ENCODE results near the gene AGAP5. TPM values are rescaled to one million over a fixed set of nuclear protein-coding genes. Genes with fewer than 3 reads are reported as not detected.
"Not testable (repeated sequence)": the region's sequence is repeated elsewhere in the genome, so short reads cannot be mapped to it uniquely, and the experiment has no call there.

Gene AGAP5
- total RNA-seq: 1.1 and 1.8 TPM in 2 replicates

DNA sequence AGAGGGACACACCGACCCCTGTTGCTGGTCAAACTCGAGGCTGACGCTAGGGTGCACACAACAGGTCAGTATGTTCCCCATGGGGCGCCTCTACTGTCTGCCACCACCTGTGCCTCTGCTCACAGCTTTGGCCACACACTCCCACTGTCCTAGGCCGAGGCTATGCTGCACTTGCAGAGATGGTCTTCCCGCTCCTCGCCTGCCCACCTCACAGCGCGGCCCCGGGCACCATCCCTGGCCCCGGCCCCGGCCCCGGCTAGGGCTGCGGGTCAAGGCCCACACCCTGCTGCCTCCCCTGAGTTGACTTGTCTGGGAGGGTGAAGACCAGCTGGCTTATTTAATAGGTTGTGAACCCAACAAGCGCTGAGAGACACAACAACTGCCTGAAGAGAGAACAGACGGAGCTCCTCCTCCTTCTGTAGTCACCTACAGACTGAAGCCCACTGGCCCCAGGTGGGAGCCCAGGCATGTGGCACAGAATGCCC lies at the start of gene AGAP5:
Gene AGAP5, minus strand, starts transcription at position 435 of the 485 bp plus-strand sequence. Its CDS starts 354 bp downstream, at position 81.
- DNase-seq (ENCODE audit: low read depth, low spot score): not testable (repeated sequence)

DNA sequence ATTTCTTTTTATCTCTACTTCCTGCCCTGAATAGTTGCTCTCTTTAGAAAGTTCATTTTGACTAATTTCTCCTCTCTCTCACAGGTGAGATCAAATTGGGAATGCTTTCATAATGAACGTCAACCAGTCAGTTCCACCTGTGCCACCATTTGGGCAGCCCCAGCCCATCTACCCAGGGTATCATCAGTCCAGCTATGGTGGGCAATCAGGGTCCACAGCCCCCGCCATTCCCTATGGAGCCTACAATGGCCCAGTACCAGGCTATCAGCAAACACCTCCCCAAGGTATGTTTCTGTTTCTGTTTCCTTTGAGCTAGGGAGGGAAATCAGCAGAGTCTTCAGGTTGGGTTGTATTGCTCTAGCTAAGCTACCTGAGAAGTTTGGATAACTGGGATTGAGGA lies 48.8 kb upstream of the AGAP5 start:
- DNase-seq (ENCODE audit: low read depth, low spot score): no peak

DNA sequence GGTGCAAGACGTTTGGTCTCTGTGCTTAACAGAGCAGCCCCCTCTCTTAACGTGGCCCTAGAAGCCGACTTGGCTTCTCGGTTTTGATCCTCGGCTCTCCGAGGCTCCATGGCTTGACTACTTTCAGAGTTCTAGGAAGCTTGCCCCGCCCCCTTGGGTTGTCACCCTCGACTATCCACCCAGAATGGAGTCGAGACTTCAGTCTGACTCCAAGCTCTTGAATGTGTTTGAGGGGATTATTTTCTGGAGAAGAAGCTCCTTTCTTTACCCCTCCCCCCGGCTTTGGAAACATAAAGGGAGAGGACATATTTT lies 46.7 kb upstream of the AGAP5 start:
- DNase-seq (ENCODE audit: low read depth, low spot score): peak; percentile 15

DNA sequence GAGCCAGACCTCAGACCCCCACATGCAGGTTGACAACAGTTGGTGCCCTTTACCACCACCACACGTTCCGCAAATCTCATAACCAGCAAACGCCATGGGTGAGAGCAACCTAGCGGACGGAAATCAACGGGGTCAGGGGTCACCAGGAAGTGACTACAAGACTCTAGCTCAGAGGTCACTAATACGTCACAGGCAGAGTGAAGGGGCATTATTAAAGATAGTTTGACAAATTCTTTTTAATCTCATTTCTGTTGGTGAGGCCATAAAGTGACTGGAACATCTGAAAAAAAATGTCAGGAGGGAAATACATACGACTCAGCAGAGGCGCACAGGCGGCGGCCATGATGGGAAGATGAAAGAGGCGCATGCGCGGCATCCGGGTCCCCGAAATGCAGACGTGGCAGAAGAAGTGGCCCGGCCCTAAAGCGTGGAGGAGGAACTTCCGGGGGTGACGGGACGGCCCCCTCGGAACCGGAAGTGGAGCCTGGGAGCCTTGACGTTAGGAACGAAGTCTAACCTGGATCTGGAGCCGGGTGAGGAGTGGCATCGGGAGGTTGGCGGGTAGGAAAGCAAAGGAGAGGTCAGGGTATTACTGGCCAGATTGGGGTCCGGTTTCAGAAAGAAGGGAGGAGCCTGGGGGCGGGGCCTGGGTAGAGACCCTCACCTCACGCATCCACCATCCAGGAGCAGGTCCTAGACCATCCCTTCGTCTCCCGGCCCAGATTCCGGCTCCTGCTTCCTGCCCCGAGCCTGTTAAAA lies 46.2 kb upstream of the AGAP5 start, which contains the start of gene SEC24C:
Gene SEC24C, plus strand, starts transcription at position 468 of the 759 bp plus-strand sequence. CDS start 2,461 bp downstream, outside the sequence.
- peak; percentile 82 for DNase-seq (ENCODE audit: low read depth, low spot score)

DNA sequence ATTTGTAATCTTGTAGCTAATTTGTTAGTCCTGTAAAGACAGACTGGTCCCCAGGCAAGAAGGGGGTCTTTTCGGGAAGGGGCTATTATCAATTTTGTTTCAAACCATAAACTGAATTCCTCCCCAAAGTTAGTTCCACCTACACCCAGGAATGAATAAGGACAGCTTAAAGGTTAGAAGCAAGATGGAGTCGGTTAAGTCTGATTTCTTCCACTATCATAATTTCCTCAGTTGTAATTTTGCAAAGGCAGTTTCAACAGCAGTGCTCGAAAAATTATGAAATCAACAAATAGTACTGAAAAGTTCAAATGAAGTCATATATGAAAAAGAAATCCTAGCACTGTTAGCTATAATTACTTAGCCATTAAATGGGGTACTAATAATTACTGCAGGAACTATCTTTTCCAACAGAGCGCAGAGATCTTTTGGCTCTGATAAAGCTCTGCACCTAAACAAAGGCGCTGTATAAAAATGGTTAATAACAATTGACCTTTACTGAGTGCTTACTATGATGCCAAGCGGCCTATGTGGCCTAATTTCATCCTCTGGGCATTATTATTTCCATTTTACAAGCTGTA lies 45.5 kb upstream of the AGAP5 start:
- DNase-seq (ENCODE audit: low read depth, low spot score): no peak

DNA sequence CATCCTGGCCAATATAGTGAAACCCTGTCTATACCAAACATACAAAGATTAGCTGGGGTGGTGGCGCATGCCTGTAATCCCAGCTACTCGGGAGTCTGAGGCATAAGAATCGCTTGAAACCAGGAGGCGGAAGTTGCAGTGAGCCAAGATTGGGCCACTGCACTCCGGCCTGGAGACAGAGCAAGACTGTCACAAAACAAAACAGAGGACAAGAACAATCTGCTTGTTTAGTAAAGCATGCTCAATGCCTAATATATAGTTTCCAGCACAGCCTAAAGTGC lies 44.5 kb upstream of the AGAP5 start:
- DNase-seq (ENCODE audit: low read depth, low spot score): no peak

DNA sequence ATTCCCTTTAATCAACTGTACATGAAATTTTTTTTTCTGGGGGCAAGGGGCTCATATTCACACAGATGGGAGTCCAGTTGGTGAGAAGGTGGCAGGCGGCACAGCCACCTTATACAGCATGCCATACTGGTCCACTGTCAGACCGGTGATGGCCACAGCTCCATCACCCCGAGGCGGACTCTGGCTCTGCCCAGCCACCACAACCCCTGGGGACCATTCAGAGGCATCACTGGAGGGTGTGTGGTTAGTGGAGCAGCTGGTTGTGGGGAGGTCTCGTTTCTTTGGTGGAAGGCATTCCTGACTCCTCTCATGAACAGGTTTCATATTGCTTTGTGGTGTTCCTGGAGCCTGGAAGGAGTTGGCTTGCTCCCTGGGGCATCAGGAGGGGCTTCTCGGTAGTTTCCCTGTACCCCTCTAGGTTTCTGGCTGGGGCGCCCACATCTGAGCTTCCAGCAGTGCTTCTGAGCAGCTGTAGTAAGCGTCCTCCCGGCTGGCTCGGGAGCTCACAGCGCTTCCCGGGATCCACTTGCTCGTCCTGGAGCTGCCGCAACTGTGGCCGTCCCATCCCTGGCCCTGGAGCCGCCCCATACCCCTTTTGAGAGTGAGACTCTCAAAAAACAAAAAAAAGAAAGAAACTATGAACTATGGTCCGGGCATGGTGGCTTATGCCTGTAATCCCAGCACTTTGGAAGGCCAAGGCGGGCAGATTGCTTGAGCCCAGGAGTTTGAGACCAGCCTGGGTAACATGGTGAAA lies 42.8 kb upstream of the AGAP5 start:
- DNase-seq (ENCODE audit: low read depth, low spot score): not testable (repeated sequence)

DNA sequence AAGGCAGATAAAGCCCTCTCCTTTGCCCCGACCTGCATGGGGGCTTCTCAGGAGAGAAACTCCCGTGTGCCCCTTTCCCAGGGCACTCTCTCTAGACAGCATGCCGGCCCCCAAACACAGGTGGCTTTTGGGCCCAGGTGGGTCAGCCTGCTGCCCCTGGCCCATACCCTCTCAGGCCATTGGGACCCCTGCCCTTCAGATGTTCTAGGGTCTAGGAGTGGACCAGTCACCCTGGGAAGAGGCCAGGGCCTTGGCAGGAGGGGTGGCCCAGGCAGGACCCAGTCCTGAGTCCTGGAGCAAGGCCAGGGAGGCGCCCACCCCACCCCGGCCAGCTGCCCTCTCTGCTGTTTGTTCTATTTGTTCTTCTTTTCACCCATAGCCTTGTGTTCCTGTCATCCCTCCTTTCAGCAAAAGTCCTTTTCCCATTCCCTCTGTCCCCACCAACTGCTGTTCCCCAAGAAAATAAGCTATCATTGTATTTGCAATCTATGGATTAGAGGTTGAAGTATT lies 36.9 kb upstream of the AGAP5 start:
- DNase-seq (ENCODE audit: low read depth, low spot score): no peak

DNA sequence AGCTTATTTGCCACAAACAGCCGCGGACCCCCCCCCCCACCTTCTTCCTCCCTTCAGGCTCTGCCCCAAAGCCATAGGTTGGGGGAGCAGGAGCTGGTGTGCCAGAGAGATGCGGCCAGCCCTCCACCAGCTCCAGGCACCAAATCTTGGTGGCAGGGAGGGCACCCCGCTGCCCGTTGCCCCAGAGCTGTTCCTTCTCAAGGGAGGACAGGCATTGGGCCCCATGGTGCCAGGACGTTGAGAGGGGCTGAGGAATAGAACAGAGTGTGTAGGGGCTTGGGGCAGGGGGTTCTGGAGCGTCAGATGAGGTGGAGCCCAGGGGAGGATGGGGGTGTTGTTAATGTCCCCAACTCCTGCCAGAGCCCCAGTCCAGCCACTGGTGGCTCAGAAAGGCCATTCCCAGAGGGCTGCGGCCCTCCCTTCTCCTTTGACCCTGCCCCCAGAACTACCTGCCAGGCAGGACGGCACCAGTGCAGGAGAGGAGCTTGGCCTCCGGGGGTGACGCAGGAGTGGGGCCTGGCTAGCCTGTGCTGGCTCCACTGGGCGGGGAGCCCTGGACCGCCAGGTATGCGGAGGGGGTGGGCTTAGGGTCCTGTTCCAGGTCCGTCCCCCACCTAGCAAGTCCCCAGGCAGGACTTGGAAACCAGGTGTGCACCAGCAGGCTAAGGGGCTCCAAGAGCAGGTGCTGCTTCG lies 36.3 kb upstream of the AGAP5 start:
- no peak for DNase-seq (ENCODE audit: low read depth, low spot score)

DNA sequence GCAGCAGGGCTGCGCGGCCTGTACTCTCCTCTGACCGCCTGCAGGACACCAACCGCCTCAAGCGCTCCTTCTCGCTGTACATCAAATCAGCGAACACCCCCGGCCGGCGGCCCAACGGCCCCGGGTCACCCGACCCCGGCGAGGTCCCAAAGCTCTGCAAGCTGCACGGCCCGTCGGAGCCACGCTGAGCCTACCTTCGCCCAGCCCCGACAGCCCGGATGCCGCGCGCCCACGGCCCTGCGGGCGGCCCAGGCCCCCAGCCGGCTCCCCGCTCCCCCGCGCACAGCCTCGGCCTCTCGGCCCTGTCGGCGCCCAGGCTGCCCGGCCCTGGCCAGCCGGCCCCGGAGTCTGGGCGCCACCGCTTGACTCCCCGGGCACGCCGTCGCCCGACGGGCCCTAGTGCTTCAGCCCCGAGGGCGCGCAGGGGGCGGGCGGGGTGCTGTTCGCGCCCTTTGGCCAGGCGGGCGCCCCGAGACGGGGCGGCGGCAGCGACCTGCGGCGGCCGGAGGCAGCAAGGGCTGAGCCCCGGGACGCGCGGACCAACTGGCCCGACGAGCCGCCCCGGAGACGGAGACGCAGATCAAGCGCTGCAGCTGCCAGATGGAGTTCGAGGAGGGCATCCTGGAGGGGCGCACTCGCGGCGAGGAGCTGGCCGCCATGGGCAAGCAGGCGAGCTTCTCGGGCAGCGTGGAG lies 35.2 kb upstream of the AGAP5 start:
- DNase-seq (ENCODE audit: low read depth, low spot score): no peak

DNA sequence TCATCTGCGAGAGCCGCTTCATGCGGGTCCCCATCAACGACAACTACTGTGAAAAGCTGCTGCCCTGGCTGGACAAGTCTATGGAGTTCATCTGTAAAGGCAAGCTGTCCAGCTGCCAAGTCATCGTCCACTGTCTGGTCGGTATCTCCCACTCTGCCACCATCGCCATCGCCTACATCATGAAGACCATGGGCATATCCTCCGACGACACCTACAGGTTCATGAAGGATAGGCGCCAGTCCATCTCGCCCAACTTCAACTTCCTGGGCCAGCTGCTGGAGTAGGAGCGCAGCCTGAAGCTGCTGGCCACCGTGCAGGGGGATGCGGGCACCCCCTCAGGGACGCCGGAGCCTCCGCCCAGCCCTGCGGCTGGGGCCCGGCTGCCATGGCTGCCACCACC lies 34.5 kb upstream of the AGAP5 start:
- DNase-seq (ENCODE audit: low read depth, low spot score): no peak

DNA sequence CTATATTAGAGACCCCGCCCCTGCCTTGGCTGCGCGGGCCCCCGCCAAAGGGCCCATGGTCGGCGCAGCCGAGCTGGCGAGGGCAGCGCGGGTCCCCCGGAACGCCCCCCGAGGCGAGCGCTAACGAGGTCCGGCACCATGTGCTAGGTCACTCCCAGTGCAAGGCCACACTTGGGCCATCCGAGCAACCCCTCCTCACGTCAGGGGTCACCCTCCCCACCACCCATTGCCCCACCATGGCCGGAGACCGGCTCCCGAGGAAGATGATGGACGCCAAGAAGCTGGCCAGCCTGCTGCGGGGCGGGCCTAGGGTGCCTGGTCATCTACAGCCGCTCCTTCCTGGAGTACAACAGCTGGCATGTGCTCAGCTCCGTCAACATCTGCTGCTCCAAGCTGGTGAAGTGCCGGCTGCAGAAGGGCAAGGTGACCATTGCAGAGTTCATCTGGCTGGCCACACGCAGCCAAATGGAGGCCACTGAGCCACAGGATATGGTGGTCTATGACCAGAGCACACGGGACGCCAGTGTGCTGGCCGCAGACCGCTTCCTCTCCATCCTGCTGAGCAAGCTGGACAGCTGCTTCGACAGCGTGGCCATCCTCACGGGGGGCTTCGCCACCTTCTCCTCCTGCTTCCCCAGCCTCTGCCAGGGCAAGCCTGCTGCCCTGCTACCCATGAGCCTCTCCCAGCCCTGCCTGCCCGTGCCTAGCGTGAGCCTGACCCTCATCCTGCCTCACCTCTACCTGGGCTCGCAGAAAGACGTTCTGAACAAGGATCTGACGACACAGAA lies 33.9 kb upstream of the AGAP5 start:
- DNase-seq (ENCODE audit: low read depth, low spot score): no peak

DNA sequence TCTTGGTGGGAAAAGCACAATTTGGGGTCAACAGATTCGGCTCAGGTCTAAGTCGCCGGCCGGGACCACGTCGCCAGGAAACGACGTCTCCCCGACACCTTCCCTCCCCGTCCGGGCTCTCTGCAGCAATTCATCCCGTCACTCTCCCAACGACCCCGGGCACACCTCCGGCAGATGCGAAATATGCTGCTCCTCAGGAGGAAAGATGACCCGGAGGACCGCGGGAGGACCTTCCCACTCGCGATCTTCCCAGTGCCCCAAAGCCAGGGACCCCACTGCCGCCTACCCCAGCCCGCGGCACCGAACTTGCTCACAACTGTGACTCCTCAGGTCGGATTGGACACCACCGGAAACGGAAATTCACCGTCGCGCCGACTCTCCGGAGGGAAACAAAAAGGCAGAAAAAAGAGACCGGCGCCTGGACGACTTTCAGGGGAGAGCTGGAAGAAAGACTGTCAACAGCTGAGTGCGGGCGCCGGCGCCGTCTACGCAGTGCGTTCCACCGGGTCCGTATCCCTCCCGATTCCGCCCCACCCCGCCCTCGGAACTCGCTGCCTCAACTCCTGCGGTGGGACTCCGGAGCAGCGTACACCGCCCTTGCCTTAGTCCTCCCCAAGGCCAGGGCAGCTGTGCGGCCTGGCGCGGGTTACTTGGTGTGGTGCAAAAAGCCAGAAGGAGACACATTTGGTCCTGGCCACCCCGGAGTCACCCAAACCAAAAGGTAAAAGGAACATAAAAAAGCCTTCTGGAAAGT lies 32.4 kb upstream of the AGAP5 start:
- DNase-seq (ENCODE audit: low read depth, low spot score): peak; percentile 41

DNA sequence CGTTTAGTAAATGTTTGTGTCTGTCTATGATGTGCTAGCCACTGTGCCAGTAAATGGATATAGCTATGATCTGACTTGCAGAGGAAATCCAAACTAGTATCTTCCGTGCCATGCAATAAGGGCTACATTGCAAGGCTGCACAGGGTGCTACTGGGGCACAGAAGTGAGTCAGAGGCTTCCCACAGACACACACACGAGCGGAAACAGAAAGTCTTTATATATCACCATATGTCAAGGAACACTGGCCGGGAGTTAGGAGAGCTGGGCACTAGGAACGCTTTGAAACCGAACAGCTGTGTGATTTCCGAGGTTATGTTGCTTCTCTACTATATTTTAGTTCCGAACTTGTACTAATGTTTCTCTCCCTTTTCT lies 31.9 kb upstream of the AGAP5 start:
- DNase-seq (ENCODE audit: low read depth, low spot score): peak; percentile 7

DNA sequence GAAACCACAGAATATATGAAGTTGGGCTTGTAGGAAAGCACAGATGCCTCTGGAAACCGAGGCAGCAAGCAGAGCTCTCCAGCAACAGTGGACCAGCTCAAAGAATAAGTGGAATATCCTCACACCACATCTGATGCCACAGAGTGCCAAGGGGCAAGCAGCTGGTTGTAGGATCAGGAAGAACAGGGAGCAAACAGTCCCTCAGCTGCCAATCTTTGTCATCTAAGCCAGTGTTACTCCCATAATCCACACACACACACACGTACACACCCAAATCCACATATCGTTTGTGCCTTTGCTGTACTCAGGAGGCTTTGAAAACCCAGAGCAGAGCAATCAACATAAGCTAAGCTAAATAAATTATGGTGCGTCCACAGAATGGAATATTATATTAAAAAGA lies 25.6 kb upstream of the AGAP5 start:
- DNase-seq (ENCODE audit: low read depth, low spot score): no peak

DNA sequence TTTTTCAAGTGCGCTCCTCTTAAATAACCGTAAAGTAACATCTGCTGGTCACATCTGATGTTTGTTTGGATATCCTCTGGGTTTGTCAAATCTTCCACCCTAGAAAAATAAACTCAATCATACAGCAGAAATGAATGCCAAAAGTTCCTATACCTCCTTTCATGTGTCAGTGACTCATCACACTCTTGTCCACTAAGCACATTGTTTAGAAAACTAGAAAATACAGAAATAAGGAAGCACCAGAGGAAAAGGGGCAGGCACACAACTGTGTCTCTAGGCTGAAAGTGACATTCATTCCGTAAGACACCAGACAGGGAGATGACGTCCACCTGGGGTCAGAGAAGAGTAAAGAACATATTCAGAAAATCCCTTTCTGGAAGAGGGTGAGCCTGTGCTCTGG lies 22.7 kb upstream of the AGAP5 start:
- peak; percentile 13 for DNase-seq (ENCODE audit: low read depth, low spot score)

DNA sequence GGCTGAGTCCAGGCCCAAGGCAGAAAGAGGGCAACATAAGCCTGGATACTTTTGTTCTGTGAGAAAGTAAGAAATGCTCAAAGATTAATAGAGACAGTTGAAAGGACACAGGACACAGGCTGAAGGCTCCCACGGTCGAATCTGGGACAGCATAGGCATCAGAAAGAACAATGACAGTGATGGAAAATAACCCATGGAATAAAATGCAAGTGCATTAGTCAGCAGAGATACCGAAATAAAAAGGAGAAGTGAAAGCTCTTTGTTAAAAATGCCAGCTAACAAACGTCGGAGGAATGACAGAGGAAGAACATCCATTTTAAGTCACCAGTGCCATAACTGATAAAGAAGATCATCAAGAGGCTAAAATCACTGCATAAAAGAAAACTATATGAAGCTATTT lies 19.6 kb upstream of the AGAP5 start:
- DNase-seq (ENCODE audit: low read depth, low spot score): no peak

DNA sequence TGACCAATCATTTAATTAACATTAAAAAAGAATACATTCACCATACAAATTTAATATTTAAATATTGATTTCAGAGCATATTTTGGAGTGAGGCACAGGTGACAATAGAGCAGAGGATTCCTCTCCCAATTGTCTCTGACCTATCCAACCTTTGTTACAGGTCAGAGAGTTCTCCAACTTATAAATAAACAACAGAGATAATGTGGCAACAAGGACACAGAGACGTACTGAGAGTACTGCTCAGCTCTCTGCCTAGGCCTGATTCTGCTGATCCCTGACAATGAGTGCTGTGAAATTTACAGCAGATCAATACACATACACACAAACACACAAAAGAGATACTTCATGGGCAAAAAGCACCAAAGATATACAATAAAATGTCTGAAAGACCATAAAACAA lies 18.3 kb upstream of the AGAP5 start:
- DNase-seq (ENCODE audit: low read depth, low spot score): no peak

Data from pulmonary artery endothelial cell (primary cell).